Upper lobe of right lung (tissue), 1 donor: ENCODE measurements around the gene DPYSL4. TPM values are rescaled to one million over a fixed set of nuclear protein-coding genes. Genes with fewer than 3 reads are reported as not detected.
"Not testable (repeated sequence)": the region's sequence is repeated elsewhere in the genome, so short reads cannot be mapped to it uniquely, and the experiment has no call there.

Source experiments
- ATAC-seq: fragments of 200-7000 bp; cut with Tn5 transposase; one replicate; pipeline ENCODE4 v1.9.1; 2020; ENCODE audit warnings: mild to moderate bottlenecking, moderate library complexity
- DNase-seq: peaks from one replicate; pipeline ENCODE4 v3.0.0-alpha.2; 2020
- H3K27ac ChIP-seq: fragments of 200-600 bp; one replicate; pipeline ENCODE4 v1.8.0; 2022
- H3K27me3 ChIP-seq: fragments of 200-600 bp; one replicate; pipeline ENCODE4 v1.8.0; 2022; ENCODE audit warnings: mild to moderate bottlenecking
- H3K36me3 ChIP-seq: fragments of 200-600 bp; one replicate; pipeline ENCODE4 v1.8.0; 2022
- H3K4me1 ChIP-seq: fragments of 200-600 bp; one replicate; pipeline ENCODE4 v1.8.0; 2022
- H3K4me3 ChIP-seq: fragments of 200-600 bp; one replicate; pipeline ENCODE4 v1.8.0; 2022; ENCODE audit warnings: mild to moderate bottlenecking
- H3K9me3 ChIP-seq: fragments of 200-600 bp; one replicate; pipeline ENCODE4 v1.8.0; 2022
- intact Hi-C: fragments of 100-400 bp; cut with DNase I; formaldehyde crosslinking; loops from one replicate; pipeline ENCODE4 v1.11.0; 2022
- total RNA-seq: library from RNA; stranded (reverse); fragmentation: NEBNext Ultra II Directional; extraction: Animal tissue kit (Norgen Biotek cat#: 25700); gene quantifications from one replicate; pipeline ENCODE4 v1.2.1, GENCODE V29; 2021
- TF ChIP-seq, protein P1 (sequence below): fragments of 200-600 bp; IDR thresholded peaks from one replicate; pipeline ENCODE4 v1.8.0; 2022; ENCODE audit warnings: antibody characterized with exemption
- donor health status: DM: no; HTN: yes; CAD: no; lungs with severe emphysema.

DPYSL4 gene
- total RNA-seq, 1 donor from 2014 or later = 1.7 TPM

GRCh38 chr10:132155723-132156381 lies 30.9 kb upstream of the DPYSL4 start:
- ATAC-seq = peak; percentile 8
- DNase-seq = no peak
- Histone ChIP-seq H3K4me1 (no peaks in the 10 kb centered on the region), H3K36me3 (no peaks in the 10 kb centered on the region), H3K4me3 (no peak overlapping the region), H3K27me3 (no peaks in the 10 kb centered on the region), H3K27ac (no peak overlapping the region), H3K9me3 (no peaks in the 10 kb centered on the region)
- intact Hi-C loops = no loop called here
- TF ChIP-seq, protein P1, sequence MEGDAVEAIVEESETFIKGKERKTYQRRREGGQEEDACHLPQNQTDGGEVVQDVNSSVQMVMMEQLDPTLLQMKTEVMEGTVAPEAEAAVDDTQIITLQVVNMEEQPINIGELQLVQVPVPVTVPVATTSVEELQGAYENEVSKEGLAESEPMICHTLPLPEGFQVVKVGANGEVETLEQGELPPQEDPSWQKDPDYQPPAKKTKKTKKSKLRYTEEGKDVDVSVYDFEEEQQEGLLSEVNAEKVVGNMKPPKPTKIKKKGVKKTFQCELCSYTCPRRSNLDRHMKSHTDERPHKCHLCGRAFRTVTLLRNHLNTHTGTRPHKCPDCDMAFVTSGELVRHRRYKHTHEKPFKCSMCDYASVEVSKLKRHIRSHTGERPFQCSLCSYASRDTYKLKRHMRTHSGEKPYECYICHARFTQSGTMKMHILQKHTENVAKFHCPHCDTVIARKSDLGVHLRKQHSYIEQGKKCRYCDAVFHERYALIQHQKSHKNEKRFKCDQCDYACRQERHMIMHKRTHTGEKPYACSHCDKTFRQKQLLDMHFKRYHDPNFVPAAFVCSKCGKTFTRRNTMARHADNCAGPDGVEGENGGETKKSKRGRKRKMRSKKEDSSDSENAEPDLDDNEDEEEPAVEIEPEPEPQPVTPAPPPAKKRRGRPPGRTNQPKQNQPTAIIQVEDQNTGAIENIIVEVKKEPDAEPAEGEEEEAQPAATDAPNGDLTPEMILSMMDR = no peak

DNA sequence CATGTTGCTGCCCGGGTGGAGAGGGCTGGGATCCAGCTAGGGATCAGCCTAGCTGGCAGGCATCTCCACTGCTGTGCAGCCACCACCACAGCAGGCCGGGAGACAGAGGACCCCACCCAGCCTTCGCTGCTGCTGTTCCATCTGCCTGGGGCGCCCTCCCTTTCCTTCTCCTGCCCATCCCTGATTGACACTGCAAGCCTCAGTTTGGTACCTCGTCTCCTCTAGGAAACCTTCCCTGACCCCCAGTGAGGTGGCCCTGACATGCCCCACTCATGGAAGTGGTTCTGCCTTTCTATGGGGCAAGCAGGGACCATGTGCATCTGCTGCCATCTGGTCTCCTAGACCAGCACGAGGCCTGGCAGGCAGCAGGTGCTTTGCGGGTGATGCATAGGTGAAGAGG lies 30.4 kb upstream of the DPYSL4 start:
- Histone ChIP-seq H3K4me1 (no peaks in the 10 kb centered on the region), H3K27ac (no peak overlapping the region), H3K9me3 (no peaks in the 10 kb centered on the region), H3K27me3 (no peaks in the 10 kb centered on the region), H3K4me3 (no peak overlapping the region), H3K36me3 (no peaks in the 10 kb centered on the region)
- ATAC-seq (no peak), DNase-seq (no peak)
- intact Hi-C loops = no loop called here
- TF ChIP-seq, protein P1 = no peak

- Histone ChIP-seq H3K27ac (no peak overlapping the region), H3K4me1 (no peaks in the 10 kb centered on the region), H3K27me3 (no peaks in the 10 kb centered on the region), H3K9me3 (no peaks in the 10 kb centered on the region), H3K4me3 (no peak overlapping the region), H3K36me3 (no peaks in the 10 kb centered on the region)
- TF ChIP-seq, protein P1 = no peak
- DNase-seq (no peak), ATAC-seq (no peak)
- intact Hi-C loops = no loop called here
These were observed 29.6 kb upstream of the DPYSL4 start for GRCh38 chr10:132157101-132157500.

GRCh38 chr10:132158122-132158741 lies 28.5 kb upstream of the DPYSL4 start:
- DNase-seq (no peak), ATAC-seq (no peak)
- H3K4me3 ChIP-seq = no peak overlapping the region
- H3K36me3 ChIP-seq = no peaks in the 10 kb centered on the region
- no peak overlapping the region for H3K27ac ChIP-seq
- no peaks in the 10 kb centered on the region for H3K4me1 ChIP-seq
- intact Hi-C loops = no loop called here
- no peaks in the 10 kb centered on the region for H3K9me3 ChIP-seq
- TF ChIP-seq, protein P1 = no peak
- H3K27me3 ChIP-seq = no peaks in the 10 kb centered on the region

GRCh38 chr10:132158823-132159222 lies 27.9 kb upstream of the DPYSL4 start:
- Histone ChIP-seq H3K36me3 (no peaks in the 10 kb centered on the region), H3K27me3 (no peaks in the 10 kb centered on the region), H3K27ac (no peak overlapping the region), H3K9me3 (no peaks in the 10 kb centered on the region), H3K4me3 (no peak overlapping the region), H3K4me1 (no peaks in the 10 kb centered on the region)
- TF ChIP-seq, protein P1 = no peak
- DNase-seq (no peak), ATAC-seq (no peak)
- intact Hi-C loops = no loop called here

DNA sequence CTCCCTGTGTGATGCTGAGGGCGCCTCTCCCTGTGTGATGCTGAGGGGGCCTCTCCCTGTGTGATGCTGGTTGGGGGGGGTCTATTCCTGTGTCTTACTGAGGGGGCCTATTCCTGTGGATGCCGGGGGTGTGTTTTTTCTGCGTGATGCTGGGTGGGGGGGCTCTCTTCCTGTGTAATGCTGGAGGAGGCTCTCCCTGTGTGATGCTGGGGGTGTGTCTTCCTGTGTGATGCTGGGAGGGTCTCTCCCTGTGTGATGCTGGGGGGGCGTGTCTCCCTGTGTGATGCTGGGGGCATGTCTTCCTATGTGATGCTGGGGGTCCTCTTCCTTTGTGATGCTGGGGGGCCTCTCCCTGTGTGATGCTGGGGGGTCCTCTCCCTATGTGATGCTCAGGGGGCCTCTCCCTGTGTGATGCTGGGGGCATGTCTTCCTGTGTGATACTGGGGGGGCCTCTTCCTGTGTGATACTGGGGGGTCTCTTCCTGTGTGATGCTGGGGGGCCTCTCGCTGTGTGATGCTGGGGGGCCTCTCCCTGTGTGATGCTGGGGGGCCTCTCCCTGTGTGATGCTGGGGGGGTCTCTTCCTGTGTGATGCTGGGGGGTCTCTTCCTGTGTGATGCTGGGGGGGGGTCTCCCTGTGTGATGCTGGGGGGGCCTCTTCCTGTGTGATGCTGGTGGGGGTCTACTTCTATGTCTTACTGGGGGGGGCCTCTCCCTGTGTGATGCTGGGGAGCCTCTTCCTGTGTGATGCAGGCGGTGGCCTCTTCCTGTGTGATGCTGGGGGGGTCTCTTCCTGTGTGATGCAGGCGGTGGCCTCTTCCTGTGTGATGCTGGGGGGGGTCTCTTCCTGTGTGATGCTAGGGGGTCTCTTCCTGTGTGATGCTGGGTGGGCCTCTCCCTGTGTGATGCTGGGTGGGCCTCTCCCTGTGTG lies 27.2 kb upstream of the DPYSL4 start:
- H3K4me3 ChIP-seq, H3K9me3 ChIP-seq, ATAC-seq, H3K27me3 ChIP-seq, H3K36me3 ChIP-seq, H3K27ac ChIP-seq, intact Hi-C loops, DNase-seq, H3K4me1 ChIP-seq: not testable (repeated sequence)

GRCh38 chr10:132160231-132160630 lies 26.5 kb upstream of the DPYSL4 start:
- H3K9me3 ChIP-seq, H3K27me3 ChIP-seq, H3K27ac ChIP-seq, DNase-seq, ATAC-seq, intact Hi-C loops, H3K36me3 ChIP-seq, H3K4me3 ChIP-seq, H3K4me1 ChIP-seq: not testable (repeated sequence)

DNA sequence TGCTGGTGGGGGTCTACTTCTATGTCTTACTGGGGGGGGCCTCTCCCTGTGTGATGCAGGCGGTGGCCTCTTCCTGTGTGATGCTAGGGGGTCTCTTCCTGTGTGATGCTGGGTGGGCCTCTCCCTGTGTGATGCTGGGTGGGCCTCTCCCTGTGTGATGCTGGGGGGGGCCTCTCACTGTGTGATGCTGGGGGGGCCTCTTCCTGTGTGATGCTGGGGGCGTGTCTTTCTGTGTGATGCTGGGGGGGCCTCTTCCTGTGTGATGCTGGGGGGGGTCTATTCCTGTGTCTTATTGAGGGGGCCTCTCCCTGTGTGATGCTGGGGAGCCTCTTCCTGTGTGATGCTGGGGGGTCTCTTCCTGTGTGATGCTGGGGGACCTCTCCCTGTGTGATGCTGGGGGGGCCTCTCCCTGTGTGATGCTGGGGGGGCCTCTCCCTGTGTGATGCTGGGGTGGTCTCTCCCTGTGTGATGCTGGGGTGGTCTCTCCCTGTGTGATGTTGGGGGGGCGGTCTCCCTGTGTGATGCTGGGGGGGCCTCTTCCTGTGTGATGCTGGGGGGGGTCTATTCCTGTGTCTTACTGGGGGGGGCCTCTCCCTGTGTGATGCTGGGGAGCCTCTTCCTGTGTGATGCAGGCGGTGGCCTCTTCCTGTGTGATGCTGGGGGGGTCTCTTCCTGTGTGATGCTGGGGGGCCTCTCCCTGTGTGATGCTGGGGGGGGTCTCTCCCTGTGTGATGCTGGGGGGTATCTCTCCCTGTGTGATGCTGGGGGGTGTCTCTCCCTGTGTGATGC lies 25.7 kb upstream of the DPYSL4 start:
- H3K4me1 ChIP-seq, H3K27me3 ChIP-seq, intact Hi-C loops, DNase-seq, H3K27ac ChIP-seq, H3K9me3 ChIP-seq, H3K36me3 ChIP-seq, ATAC-seq, H3K4me3 ChIP-seq: not testable (repeated sequence)
